HEK293T (cell line): ENCODE results near the gene CES5A.
"Not testable (repeated sequence)": the region's sequence is repeated elsewhere in the genome, so short reads cannot be mapped to it uniquely, and the experiment has no call there.

Experiments used
- CTCF ChIA-PET: fragments of 350-600 bp; formaldehyde crosslinking; extraction: SDS; loops from one replicate; lab custom pipeline; 2021; ENCODE audit warnings: antibody characterized with exemption, inconsistent platforms; lab: Yijun Ruan, JAX
- POLR2A ChIA-PET: fragments of 350-600 bp; formaldehyde crosslinking; extraction: SDS; loops from one replicate; lab custom pipeline; 2020; ENCODE audit warnings: antibody characterized with exemption, inconsistent platforms; lab: Yijun Ruan, JAX
- DNase-seq: peaks from one replicate; pipeline ENCODE4 v3.0.0; 2012; ENCODE audit warnings: mixed read lengths; ENCODE audit errors: extremely low spot score
- ARNT ChIP-seq: fragments of 450-650 bp; IDR thresholded peaks from 2 replicates; pipeline ENCODE4 v1.6.1; 2017; ENCODE audit warnings: mild to moderate bottlenecking
- BHLHE40 ChIP-seq: fragments of 450-650 bp; IDR thresholded peaks from 2 replicates; pipeline ENCODE4 v1.6.1; 2016; ENCODE audit warnings: mild to moderate bottlenecking, moderate library complexity, borderline replicate concordance
- CTBP1 ChIP-seq: fragments of 450-650 bp; IDR thresholded peaks from 2 replicates; pipeline ENCODE4 v1.6.1; 2016; ENCODE audit warnings: borderline replicate concordance
- ELF4 ChIP-seq: fragments of 450-650 bp; IDR thresholded peaks from 2 replicates; pipeline ENCODE4 v1.6.1; 2017; ENCODE audit warnings: antibody characterized with exemption
- FOXA1 ChIP-seq: fragments of 450-650 bp; IDR thresholded peaks from 2 replicates; pipeline ENCODE4 v1.6.1; 2016; ENCODE audit warnings: mild to moderate bottlenecking
- FOXK2 ChIP-seq: fragments of 450-650 bp; IDR thresholded peaks from 2 replicates; pipeline ENCODE4 v1.6.1; 2016; ENCODE audit warnings: mild to moderate bottlenecking
- FOXM1 ChIP-seq: fragments of 450-650 bp; IDR thresholded peaks from 2 replicates; pipeline ENCODE4 v1.6.1; 2017; ENCODE audit warnings: mild to moderate bottlenecking, borderline replicate concordance
- HDGF ChIP-seq: fragments of 450-650 bp; IDR thresholded peaks from 2 replicates; pipeline ENCODE4 v1.6.1; 2017; ENCODE audit warnings: antibody characterized with exemption, borderline replicate concordance
- L3MBTL2 ChIP-seq: fragments of 450-650 bp; conservative IDR thresholded peaks from 2 replicates; pipeline ENCODE4 v1.6.1; 2016; ENCODE audit warnings: mild to moderate bottlenecking
- LEF1 ChIP-seq: fragments of 450-650 bp; IDR thresholded peaks from 2 replicates; pipeline ENCODE4 v1.6.1; 2017; ENCODE audit warnings: mild to moderate bottlenecking, borderline replicate concordance
- NFRKB ChIP-seq: fragments of 450-650 bp; IDR thresholded peaks from 2 replicates; pipeline ENCODE4 v1.6.1; 2016; ENCODE audit warnings: mild to moderate bottlenecking, moderate library complexity
- PKNOX1 ChIP-seq: fragments of 450-650 bp; IDR thresholded peaks from 2 replicates; pipeline ENCODE4 v1.6.1; 2016
- SP1 ChIP-seq: fragments of 450-650 bp; IDR thresholded peaks from 2 replicates; pipeline ENCODE4 v1.6.1; 2017
- SUZ12 ChIP-seq: fragments of 450-650 bp; IDR thresholded peaks from 2 replicates; pipeline ENCODE4 v1.6.1; 2016; ENCODE audit warnings: mild to moderate bottlenecking
- TARDBP ChIP-seq: fragments of 450-650 bp; IDR thresholded peaks from 2 replicates; pipeline ENCODE4 v1.6.1; 2016
- ZNF384 ChIP-seq: fragments of 450-650 bp; IDR thresholded peaks from 2 replicates; pipeline ENCODE4 v1.6.1; 2016

The CES5A gene

GRCh38 chr16:55812951-55813350, 62.2 kb downstream of the CES5A start:
- ChIA-PET CTCF (no interaction called here), POLR2A (no interaction called here)
- TF ChIP-seq ARNT (no peak), SUZ12 (no peak), PKNOX1 (no peak)
- DNase-seq, result no peak

DNA sequence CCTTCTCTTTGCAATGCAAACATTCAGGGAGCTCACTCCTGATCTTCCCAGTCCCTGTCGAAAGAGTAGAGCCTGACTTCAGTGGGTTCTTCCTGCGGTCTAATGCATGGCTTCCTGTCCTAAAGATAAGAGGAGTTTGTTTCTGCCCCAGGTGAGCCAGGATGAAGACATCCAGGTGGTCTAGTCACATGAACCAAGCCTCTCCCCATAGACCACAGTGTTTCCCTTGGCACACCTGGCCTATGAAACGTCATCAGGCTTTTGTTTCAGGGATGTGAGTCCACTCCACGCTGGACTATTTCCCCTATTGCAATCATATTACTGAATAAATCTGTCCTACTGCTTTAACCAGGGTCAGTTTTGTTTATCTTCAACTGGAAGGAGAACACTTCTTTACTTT, 63.4 kb downstream of the CES5A start:
- no peak for TF ChIP-seq ELF4
- TF ChIP-seq NFRKB, result no peak
- TF ChIP-seq FOXA1, result no peak
- TF ChIP-seq PKNOX1, result no peak
- no peak for TF ChIP-seq SP1
- TF ChIP-seq HDGF, result no peak
- no peak for TF ChIP-seq FOXM1
- TF ChIP-seq ARNT, result no peak
- TF ChIP-seq BHLHE40, result no peak
- TF ChIP-seq TARDBP, result no peak
- no peak for TF ChIP-seq ZNF384
- TF ChIP-seq L3MBTL2, result no peak
- no peak for TF ChIP-seq SUZ12
- no peak for TF ChIP-seq CTBP1
- TF ChIP-seq FOXK2, result no peak
- no peak for TF ChIP-seq LEF1
- ChIA-PET CTCF (no interaction called here), POLR2A (no interaction called here)
- no peak for DNase-seq

DNA sequence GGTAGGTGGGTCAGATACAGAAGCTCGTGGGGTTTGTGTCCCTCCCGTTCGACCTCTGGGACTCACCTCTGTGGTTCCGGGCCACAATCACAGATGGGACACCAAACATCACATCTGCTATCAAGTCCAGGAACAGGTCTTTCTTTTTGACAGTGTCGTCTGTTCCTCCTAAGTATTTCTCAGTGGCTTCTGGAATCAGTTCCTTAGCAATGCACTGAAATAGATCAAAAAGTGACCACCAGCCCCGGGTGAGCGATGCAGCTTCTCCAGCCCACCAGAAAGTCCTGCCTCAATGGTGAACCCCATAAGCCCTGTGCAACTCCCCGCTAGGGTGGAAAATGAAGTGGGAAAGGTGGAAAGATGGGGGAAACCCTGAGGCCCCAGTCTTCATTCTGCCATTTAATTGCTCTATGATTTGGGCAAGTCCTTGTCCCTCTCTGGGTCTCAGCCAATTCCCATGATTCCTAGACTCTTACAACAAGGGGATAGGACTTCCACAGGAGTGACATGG, 64.7 kb downstream of the CES5A start:
- no peak for DNase-seq
- TF ChIP-seq FOXM1 (no peak), CTBP1 (no peak), LEF1 (no peak), SP1 (no peak), HDGF (no peak), ZNF384 (no peak)
- ChIA-PET POLR2A (no interaction called here), CTCF (no interaction called here)

DNA sequence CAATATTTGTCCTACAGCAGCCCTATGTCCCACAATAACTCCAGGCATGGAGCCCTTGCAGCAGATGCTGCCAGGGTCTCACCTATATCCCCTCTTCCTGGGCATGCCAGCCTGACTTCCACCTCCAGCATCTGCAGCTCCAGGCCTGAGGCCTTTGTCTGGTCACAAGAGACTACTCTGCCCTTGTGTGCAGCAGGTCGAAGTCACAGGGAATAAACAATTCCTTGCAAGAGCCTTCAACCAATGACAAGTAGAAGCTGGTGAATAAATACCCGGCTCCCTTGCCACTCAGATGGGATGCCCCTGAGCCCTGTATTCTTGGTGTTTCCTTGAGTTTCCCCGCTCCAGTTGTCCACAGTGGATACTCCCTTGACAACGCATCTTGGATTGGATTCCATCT, 65.3 kb downstream of the CES5A start:
- no peak for DNase-seq
- ChIA-PET CTCF (no interaction called here), POLR2A (no interaction called here)
- TF ChIP-seq SUZ12, result no peak
- no peak for TF ChIP-seq CTBP1
- TF ChIP-seq FOXA1, result no peak
- TF ChIP-seq LEF1, result no peak
- no peak for TF ChIP-seq L3MBTL2
- no peak for TF ChIP-seq ARNT
- TF ChIP-seq PKNOX1, result no peak
- no peak for TF ChIP-seq BHLHE40
- TF ChIP-seq HDGF, result no peak
- TF ChIP-seq FOXK2, result no peak
- TF ChIP-seq ELF4, result no peak
- TF ChIP-seq ZNF384, result no peak
- no peak for TF ChIP-seq FOXM1
- TF ChIP-seq SP1, result no peak
- no peak for TF ChIP-seq NFRKB
- TF ChIP-seq TARDBP, result no peak

- ChIA-PET POLR2A (no interaction called here), CTCF (no interaction called here)
- TF ChIP-seq ELF4 (no peak), ZNF384 (no peak), FOXA1 (no peak), ARNT (no peak), BHLHE40 (no peak), NFRKB (no peak), PKNOX1 (no peak), SUZ12 (no peak), CTBP1 (no peak), SP1 (no peak), L3MBTL2 (no peak), FOXK2 (no peak)
- DNase-seq, result no peak
Measured at GRCh38 chr16:55809386-55809785, 65.8 kb downstream of the CES5A start.

- CTCF ChIA-PET, POLR2A ChIA-PET, DNase-seq: not testable (repeated sequence)
Measured at GRCh38 chr16:55808286-55808685, 66.9 kb downstream of the CES5A start.

DNA sequence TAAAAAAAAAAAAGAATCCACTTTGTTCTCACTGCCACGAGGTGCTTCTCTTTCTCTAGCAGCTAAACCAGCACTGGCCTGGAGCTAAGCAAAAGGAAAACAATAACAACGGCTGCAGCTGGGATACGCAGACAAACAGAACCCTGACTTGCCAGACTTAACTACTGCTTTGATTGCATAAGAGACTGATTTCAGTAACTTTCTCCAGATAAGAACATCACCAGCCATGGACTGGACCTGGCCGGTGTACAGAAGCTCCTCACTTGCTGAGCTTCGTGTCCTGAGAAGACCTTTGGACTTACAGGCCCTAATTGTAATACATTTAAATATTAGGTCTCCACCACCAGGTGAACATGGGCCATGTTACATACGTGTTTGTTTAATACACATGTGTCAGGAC, 70.1 kb downstream of the CES5A start:
- POLR2A ChIA-PET, CTCF ChIA-PET: not testable (repeated sequence)

GRCh38 chr16:55803681-55804080, 71.5 kb downstream of the CES5A start:
- POLR2A ChIA-PET, CTCF ChIA-PET: not testable (repeated sequence)

More for the DNA sequence above, 70.1 kb downstream of the CES5A start:
- not testable (repeated sequence) for DNase-seq

More at GRCh38 chr16:55803681-55804080, 71.5 kb downstream of the CES5A start:
- DNase-seq, result not testable (repeated sequence)
